ENCODE results near the gene CELF5.

The CELF5 gene

GRCh38 chr19:3224346-3225168 lies at the start of gene CELF5:
TSS of gene CELF5 (plus strand) at chr19:3224661. CDS start at chr19:3224740, 79 bp downstream.
- no peak within 1 kb of the TSS for H3K9ac ChIP-seq (ENCODE audit: low read length)
- no peaks in the 10 kb centered on the region for H3K9me3 ChIP-seq (ENCODE audit: control insufficient read depth, low read length)
- no peaks in the 10 kb centered on the region for H3K36me3 ChIP-seq (ENCODE audit: control insufficient read depth, insufficient read depth, low read length, severe bottlenecking)
- no peaks in the 10 kb centered on the region for H3K4me1 ChIP-seq (ENCODE audit: control insufficient read depth, insufficient read depth, low read length)
- H3K27me3 ChIP-seq (replicated peaks; ENCODE audit: control insufficient read depth, insufficient read depth, low read length): peaks cover 30% of the 10 kb centered on the region
- no peak within 1 kb of the TSS for H3K4me3 ChIP-seq (ENCODE audit: low read length)
- DNase-seq (ENCODE audit: low read depth): peak; percentile 82

GRCh38 chr19:3175781-3176714 lies 48.4 kb upstream of the CELF5 start:
- peak; percentile 85 for DNase-seq (ENCODE audit: low read depth)
- Histone ChIP-seq H3K9me3 (ENCODE audit: control insufficient read depth, low read length) (no peaks in the 10 kb centered on the region), H3K4me3 (ENCODE audit: low read length) (no peak overlapping the region), H3K4me1 (ENCODE audit: control insufficient read depth, insufficient read depth, low read length) (peaks cover 10% of the 10 kb centered on the region), H3K27me3 (replicated peaks; ENCODE audit: control insufficient read depth, insufficient read depth, low read length) (no peaks in the 10 kb centered on the region), H3K9ac (ENCODE audit: low read length) (no peak overlapping the region), H3K36me3 (ENCODE audit: control insufficient read depth, insufficient read depth, low read length, severe bottlenecking) (no peaks in the 10 kb centered on the region)

- Histone ChIP-seq H3K27me3 (replicated peaks; ENCODE audit: control insufficient read depth, insufficient read depth, low read length) (no peaks in the 10 kb centered on the region), H3K36me3 (ENCODE audit: control insufficient read depth, insufficient read depth, low read length, severe bottlenecking) (no peaks in the 10 kb centered on the region), H3K4me3 (ENCODE audit: low read length) (no peak overlapping the region), H3K4me1 (ENCODE audit: control insufficient read depth, insufficient read depth, low read length) (peaks cover 9% of the 10 kb centered on the region), H3K9me3 (ENCODE audit: control insufficient read depth, low read length) (no peaks in the 10 kb centered on the region), H3K9ac (ENCODE audit: low read length) (peak overlapping the region; percentile 9)
- peak; percentile 54 for DNase-seq (ENCODE audit: low read depth)
These were observed 47.6 kb upstream of the CELF5 start for GRCh38 chr19:3176715-3177501.

GRCh38 chr19:3178377-3178972 lies 46.0 kb upstream of the CELF5 start, which contains the start of gene S1PR4:
TSS of gene S1PR4 (plus strand) at chr19:3178769. CDS start at chr19:3178793, 24 bp downstream.
- Histone ChIP-seq H3K36me3 (ENCODE audit: control insufficient read depth, insufficient read depth, low read length, severe bottlenecking) (no peaks in the 10 kb centered on the region), H3K4me3 (ENCODE audit: low read length) (no peak within 1 kb of the TSS), H3K9ac (ENCODE audit: low read length) (no peak within 1 kb of the TSS), H3K27me3 (replicated peaks; ENCODE audit: control insufficient read depth, insufficient read depth, low read length) (no peaks in the 10 kb centered on the region), H3K9me3 (ENCODE audit: control insufficient read depth, low read length) (no peaks in the 10 kb centered on the region), H3K4me1 (ENCODE audit: control insufficient read depth, insufficient read depth, low read length) (peaks cover 9% of the 10 kb centered on the region)
- DNase-seq (ENCODE audit: low read depth): no peak

- no peak overlapping the region for H3K9ac ChIP-seq (ENCODE audit: low read length)
- H3K27me3 ChIP-seq (replicated peaks; ENCODE audit: control insufficient read depth, insufficient read depth, low read length): no peaks in the 10 kb centered on the region
- peaks cover 9% of the 10 kb centered on the region for H3K4me1 ChIP-seq (ENCODE audit: control insufficient read depth, insufficient read depth, low read length)
- H3K4me3 ChIP-seq (ENCODE audit: low read length): no peak overlapping the region
- no peak for DNase-seq (ENCODE audit: low read depth)
- H3K9me3 ChIP-seq (ENCODE audit: control insufficient read depth, low read length): no peaks in the 10 kb centered on the region
- H3K36me3 ChIP-seq (ENCODE audit: control insufficient read depth, insufficient read depth, low read length, severe bottlenecking): no peaks in the 10 kb centered on the region
These were observed 45.3 kb upstream of the CELF5 start for GRCh38 chr19:3178973-3179738.

GRCh38 chr19:3179739-3180293 lies 44.6 kb upstream of the CELF5 start:
- no peak for DNase-seq (ENCODE audit: low read depth)
- no peak overlapping the region for H3K9ac ChIP-seq (ENCODE audit: low read length)
- H3K4me1 ChIP-seq (ENCODE audit: control insufficient read depth, insufficient read depth, low read length): peaks cover 9% of the 10 kb centered on the region
- no peaks in the 10 kb centered on the region for H3K27me3 ChIP-seq (replicated peaks; ENCODE audit: control insufficient read depth, insufficient read depth, low read length)
- H3K9me3 ChIP-seq (ENCODE audit: control insufficient read depth, low read length): no peaks in the 10 kb centered on the region
- no peak overlapping the region for H3K4me3 ChIP-seq (ENCODE audit: low read length)
- no peaks in the 10 kb centered on the region for H3K36me3 ChIP-seq (ENCODE audit: control insufficient read depth, insufficient read depth, low read length, severe bottlenecking)

- Histone ChIP-seq H3K27me3 (replicated peaks; ENCODE audit: control insufficient read depth, insufficient read depth, low read length) (no peaks in the 10 kb centered on the region), H3K36me3 (ENCODE audit: control insufficient read depth, insufficient read depth, low read length, severe bottlenecking) (peaks cover 4% of the 10 kb centered on the region), H3K4me1 (ENCODE audit: control insufficient read depth, insufficient read depth, low read length) (peaks cover 16% of the 10 kb centered on the region), H3K9me3 (ENCODE audit: control insufficient read depth, low read length) (no peaks in the 10 kb centered on the region), H3K9ac (ENCODE audit: low read length) (no peak overlapping the region), H3K4me3 (ENCODE audit: low read length) (no peak overlapping the region)
- DNase-seq (ENCODE audit: low read depth): no peak
These were observed 40.5 kb upstream of the CELF5 start for GRCh38 chr19:3183721-3184641.

- peak; percentile 82 for DNase-seq (ENCODE audit: low read depth)
- Histone ChIP-seq H3K4me3 (ENCODE audit: low read length) (peak overlapping the region; percentile 94), H3K9me3 (ENCODE audit: control insufficient read depth, low read length) (no peaks in the 10 kb centered on the region), H3K27me3 (replicated peaks; ENCODE audit: control insufficient read depth, insufficient read depth, low read length) (no peaks in the 10 kb centered on the region), H3K4me1 (ENCODE audit: control insufficient read depth, insufficient read depth, low read length) (peaks cover 16% of the 10 kb centered on the region), H3K36me3 (ENCODE audit: control insufficient read depth, insufficient read depth, low read length, severe bottlenecking) (peaks cover 5% of the 10 kb centered on the region), H3K9ac (ENCODE audit: low read length) (peak overlapping the region; percentile 97)
These were observed 39.5 kb upstream of the CELF5 start for GRCh38 chr19:3184847-3185460.
